GM10248 (cell line): Measurements from ENCODE around the gene PRKCH.

Experiments used
- CTCF ChIA-PET: fragments of 300-600 bp; sonication (Branson Sonifier 250); formaldehyde crosslinking; extraction: SDS; loops from one replicate; lab custom pipeline; 2021; ENCODE audit warnings: antibody characterized with exemption; lab: Yijun Ruan, JAX
- POLR2A ChIA-PET: fragments of 350-650 bp; sonication (Branson Sonifier 250); formaldehyde crosslinking; extraction: SDS; loops from one replicate; lab custom pipeline; 2020; ENCODE audit warnings: antibody characterized with exemption; lab: Yijun Ruan, JAX
- DNase-seq: peaks from one replicate; pipeline ENCODE4 v3.0.0; 2012; ENCODE audit errors: extremely low spot score
- TF ChIP-seq, protein P1 (sequence below): IDR thresholded peaks from 2 replicates; pipeline ENCODE4 v1.5.1; 2012; ENCODE audit warnings: mild to moderate bottlenecking, low read depth; ENCODE audit errors: extremely low read depth, missing control alignments, control extremely low read depth

The PRKCH gene

DNA sequence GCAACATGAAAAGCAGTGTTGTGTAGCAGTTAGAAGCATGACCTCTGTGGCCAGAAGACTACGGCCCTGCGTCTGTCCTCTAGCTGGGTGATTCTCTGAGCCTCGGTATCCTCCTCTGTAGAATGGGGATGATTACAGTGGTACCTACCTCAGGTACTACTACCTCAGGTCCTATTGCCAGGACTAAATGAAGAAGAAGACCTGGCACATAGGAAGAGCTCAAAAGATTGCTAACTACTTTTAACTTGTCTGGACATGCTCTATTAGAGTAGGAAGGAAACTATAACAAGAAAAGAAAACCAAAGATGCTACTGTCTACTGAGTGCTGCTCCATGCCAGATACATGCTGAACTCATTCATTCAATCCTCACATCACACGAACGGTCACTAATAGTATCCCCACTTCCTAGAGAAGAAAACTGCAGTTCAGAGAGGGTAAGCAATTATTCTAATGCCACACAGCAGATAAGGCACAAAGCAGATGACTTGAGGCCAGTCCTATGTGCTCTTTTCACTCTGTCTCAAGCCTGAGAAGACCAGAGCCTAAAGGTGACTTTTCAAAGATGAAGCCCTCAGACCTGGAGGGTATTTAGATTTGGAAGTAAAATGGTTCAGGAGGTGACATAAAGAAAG lies 265.8 kb downstream of the PRKCH start:
- TF ChIP-seq, protein P1, sequence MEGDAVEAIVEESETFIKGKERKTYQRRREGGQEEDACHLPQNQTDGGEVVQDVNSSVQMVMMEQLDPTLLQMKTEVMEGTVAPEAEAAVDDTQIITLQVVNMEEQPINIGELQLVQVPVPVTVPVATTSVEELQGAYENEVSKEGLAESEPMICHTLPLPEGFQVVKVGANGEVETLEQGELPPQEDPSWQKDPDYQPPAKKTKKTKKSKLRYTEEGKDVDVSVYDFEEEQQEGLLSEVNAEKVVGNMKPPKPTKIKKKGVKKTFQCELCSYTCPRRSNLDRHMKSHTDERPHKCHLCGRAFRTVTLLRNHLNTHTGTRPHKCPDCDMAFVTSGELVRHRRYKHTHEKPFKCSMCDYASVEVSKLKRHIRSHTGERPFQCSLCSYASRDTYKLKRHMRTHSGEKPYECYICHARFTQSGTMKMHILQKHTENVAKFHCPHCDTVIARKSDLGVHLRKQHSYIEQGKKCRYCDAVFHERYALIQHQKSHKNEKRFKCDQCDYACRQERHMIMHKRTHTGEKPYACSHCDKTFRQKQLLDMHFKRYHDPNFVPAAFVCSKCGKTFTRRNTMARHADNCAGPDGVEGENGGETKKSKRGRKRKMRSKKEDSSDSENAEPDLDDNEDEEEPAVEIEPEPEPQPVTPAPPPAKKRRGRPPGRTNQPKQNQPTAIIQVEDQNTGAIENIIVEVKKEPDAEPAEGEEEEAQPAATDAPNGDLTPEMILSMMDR, result no peak
- no peak for DNase-seq
- POLR2A ChIA-PET, result no interaction called here
- CTCF ChIA-PET, result interaction anchor here (1.1 to 1.7 kb wide), 4 partner anchors 16 to 41 kb away, joined by 3 to 7 read pairs (median 4); no protein-coding TSS in a partner anchor

DNA sequence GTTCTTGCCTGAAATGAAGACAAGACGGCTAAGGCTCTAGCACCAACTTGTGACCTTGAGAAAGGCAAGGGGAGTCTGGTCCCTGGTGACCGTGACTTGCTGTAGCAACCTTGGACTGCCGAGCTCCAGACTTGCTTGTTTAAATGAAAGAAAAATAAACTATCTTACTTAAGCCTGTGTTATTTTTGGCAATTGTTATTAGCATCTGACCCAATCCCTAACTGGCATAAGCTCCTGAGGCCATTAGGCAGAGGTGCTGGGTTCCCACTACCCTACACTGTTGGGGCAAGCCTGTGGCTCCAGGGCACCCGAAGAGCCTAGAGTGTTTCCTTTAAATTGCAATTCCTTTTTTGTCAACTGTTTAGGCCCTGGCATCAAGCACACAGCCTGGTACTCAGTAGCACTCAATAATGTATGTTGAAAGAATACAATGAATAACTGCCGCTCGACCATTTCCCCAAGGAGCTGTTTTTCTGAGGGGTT lies 267.1 kb downstream of the PRKCH start:
- no peak for DNase-seq
- TF ChIP-seq, protein P1, result no peak
- POLR2A ChIA-PET, result no interaction called here
- CTCF ChIA-PET, result interaction anchor here (1.0 to 2.1 kb wide), 8 partner anchors 9 to 31 kb away, joined by 3 to 8 read pairs (median 3); no protein-coding TSS in a partner anchor

DNA sequence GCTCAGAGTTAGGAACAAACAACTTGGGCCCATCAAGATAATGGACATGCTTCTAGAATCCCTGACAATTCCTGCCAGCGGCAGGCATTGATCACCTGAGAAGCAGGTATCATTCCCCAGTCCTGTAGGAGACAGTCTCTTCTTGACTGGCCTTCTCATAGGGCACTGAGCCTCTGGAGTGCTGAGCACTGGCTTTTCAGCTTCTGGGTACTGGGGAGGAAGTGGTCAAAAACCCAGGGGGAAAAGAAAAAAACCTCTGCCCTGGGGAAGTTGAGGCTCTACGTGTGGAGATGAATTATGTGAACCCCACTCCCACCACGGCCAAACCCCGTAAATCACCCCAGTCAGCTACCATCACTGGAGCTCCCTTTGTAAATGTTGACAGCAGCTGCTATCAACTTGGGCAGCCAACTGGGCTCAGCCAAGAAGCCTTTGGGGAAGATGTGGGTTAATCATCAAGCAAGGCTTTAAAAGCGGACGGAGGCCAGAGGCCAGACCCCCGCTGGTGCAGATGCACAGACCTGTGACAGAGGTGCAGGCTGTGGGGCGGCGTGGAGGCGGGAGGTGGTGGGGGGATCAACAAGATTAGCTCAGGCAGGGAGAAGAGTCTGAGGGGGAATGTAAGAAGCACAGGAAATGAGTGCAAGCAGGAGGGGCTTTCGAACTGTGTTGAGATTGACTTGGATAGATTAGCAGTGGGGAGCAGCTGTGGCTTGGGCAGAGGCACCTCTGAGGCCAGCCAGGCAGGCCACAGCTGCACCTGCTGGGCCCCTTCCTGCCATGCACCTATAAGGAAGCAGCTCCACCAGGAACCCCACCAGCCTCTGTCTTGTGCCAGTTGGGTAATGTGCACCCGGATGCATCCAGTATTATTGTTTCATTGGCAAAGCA lies 268.6 kb downstream of the PRKCH start:
- TF ChIP-seq, protein P1, result no peak
- DNase-seq, result no peak
- ChIA-PET CTCF (interaction anchor here (1.0 to 2.1 kb wide), 10 partner anchors 8 to 30 kb away, joined by 3 to 8 read pairs (median 4); no protein-coding TSS in a partner anchor), POLR2A (no interaction called here)

DNA sequence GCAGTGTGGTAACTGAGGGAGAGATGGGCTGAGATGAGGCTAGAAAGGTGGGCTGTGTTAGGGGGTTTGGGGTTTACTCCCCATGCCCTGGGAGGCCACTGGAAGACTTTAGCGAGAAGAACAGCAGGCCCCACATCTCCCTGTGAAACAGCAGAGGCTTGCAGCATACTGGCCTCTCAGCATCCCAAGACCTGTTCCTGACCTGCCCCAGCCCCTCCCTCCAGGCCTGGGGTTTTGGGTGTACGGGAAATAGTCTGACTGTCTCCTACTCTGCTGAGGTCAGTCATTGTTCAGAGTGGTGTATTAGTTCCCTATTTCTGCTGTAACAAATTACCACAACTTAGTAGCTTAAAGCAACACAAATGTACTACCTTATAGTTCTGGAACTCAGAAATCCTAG lies 270.5 kb downstream of the PRKCH start:
- POLR2A ChIA-PET, result no interaction called here
- TF ChIP-seq, protein P1, result no peak
- DNase-seq, result no peak
- CTCF ChIA-PET, result no interaction called here

DNA sequence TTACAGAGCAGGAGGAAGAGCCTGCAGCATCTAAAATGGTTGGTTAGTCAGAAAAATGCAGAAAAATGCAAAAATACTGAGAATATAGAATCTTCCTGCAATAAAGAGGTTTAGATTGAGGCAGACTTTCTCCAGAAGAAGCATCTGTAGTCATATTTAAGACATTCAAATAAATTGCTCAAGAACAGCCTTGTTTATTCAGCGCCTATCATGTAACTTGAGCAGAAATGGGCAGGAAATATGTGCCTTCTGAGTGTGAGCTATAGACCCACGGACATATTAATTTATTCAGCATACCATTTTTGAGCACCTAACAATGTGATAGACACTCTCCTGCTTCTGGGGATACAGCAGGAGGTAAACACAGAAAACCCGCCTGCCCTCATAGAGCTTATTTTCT lies 272.0 kb downstream of the PRKCH start:
- CTCF ChIA-PET, result interaction anchor here (1.4 kb wide), 1 partner anchor 23 kb away, joined by 3 read pairs; no protein-coding TSS in a partner anchor
- no peak for DNase-seq
- TF ChIP-seq, protein P1, result no peak
- POLR2A ChIA-PET, result no interaction called here

DNA sequence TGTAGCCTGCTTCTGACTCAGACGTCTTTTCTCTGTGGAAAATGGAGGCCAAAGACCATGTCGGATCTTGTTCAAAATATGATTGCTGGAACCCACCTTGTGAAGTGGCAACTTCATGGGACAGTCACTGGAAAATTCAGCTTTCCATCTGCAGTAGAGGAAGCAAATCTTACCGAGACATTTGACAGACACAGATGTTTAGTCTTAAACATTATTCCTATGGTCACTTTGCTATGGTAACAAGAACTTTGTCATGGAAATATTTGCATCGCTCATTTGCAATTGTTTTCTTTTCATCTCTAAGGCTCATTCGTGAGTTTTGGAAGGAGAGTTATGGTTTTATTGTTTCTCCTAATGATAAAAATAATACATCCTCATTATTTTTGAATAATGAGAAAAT lies 275.6 kb downstream of the PRKCH start:
- TF ChIP-seq, protein P1, result no peak
- POLR2A ChIA-PET, result no interaction called here
- no peak for DNase-seq
- CTCF ChIA-PET, result interaction anchor here (1.3 kb wide), 1 partner anchor 38 kb away, joined by 3 read pairs; no protein-coding TSS in a partner anchor
